GM12801 (cell line): ENCODE measurements around the gene TBC1D23.

Experiments used
- CTCF ChIP-seq: IDR thresholded peaks from one replicate; pipeline ENCODE4 v1.5.1; 2011; ENCODE audit warnings: control low read depth; ENCODE audit not compliant: insufficient read length; ENCODE audit errors: extremely low read depth

The TBC1D23 gene

GRCh38 chr3:100269410-100270214 lies 8.8 kb downstream of the TBC1D23 start:
- no peak for TF ChIP-seq CTCF

- TF ChIP-seq CTCF, result no peak
Observed at GRCh38 chr3:100270215-100270583, 9.4 kb downstream of the TBC1D23 start.

DNA sequence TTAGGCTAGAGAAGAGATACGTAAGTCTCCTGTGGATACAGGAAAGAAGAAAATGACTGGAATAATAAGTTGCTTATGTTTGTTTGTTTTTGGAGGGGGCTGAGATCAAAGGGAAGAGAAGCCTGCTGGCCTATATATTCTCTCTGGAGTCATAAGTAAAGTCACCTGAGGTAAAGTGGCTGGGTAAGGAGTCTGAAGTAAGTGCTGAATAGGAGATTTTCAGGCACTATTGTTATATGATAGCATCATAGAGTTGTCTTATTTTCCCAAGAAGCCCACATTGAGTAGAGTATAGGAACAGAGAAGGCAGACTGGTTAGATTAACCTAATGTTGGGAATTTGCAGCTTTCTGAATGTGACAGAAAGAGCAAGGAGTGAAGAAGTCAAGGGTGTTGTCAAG lies 10.7 kb downstream of the TBC1D23 start:
- TF ChIP-seq CTCF, result no peak

GRCh38 chr3:100274361-100274760 lies 13.6 kb downstream of the TBC1D23 start:
- no peak for TF ChIP-seq CTCF

DNA sequence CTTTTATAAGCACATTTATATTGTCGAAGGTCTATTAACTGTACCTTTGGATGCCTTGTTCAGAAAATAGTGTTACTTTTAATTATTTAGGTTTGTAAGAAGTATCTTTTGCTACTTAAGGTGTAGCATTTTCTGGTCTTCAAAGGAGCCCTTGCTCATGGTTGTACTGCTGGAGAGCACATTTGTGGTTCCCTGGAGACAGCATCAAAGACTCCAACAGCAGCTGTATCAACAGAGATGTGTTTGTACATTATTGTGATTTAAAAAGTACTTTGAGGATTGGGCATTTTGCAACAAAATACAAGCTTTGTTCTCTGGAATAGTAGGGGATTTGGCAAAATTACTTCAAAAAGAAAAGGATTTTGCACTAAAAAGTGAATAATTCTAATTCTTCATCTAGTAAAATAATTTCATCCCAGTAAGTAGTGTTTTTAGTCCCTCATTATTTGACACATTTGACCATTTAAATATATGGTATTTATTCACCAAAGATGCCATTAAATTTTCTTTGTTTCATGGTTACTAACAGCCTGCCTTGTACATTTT lies 16.5 kb downstream of the TBC1D23 start:
- TF ChIP-seq CTCF, result no peak

DNA sequence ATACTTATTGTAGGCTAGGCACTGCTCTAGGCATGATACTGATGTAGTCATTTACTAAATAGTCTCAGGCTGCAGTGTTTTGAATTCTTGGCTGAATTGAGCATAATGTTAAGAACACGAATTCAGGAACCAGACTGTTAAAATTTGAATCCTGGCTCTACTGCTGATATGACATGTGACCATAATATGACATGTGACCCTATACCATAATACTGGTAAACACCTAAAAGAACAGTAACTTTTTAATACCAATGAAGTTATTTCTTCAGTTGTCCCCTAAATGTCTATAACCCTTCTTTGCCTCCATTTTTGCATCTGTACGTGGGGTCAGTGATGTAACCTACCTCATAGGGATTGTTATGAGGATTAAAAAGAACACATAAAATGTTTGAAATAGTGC lies 18.1 kb downstream of the TBC1D23 start:
- no peak for TF ChIP-seq CTCF

- TF ChIP-seq CTCF, result no peak
Observed at GRCh38 chr3:100288288-100288894, 27.6 kb downstream of the TBC1D23 start.
